Measurements from ENCODE around the gene SARDH. TPM values are rescaled to one million over a fixed set of nuclear protein-coding genes. Genes with fewer than 3 reads are reported as not detected.

Gene SARDH
- total RNA-seq, 1 donor from 2014 or later, result 1.8 TPM

DNA sequence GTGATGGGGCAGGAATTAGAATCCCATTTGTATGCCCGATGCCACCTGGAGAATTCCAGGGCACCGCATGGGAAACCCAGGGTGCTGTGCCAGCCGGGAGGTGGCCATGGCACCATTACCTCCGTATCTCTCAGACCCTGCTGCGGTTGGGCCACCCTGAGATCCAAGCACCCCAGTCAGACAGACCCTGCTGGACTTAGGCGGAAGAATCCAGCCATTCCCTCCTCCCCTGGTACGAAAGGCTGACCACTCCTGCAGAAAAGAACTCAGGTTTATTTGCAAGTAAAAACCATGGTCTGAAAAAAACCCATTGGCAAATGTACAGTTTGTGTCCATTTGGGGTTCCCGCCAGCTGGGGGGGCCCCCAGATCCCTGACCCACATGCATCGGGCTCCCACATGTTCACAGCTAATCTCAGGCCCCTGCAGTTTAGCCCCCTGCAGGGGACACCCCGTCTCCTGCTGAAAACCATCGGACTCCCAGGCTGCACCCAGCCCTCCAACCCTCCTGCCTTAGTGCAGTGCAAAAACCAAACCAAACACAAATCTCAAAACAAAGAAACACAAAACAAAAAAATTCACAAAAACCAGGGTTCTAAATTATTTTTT, 23.6 kb upstream of the SARDH start:
- TF ChIP-seq, protein P1, sequence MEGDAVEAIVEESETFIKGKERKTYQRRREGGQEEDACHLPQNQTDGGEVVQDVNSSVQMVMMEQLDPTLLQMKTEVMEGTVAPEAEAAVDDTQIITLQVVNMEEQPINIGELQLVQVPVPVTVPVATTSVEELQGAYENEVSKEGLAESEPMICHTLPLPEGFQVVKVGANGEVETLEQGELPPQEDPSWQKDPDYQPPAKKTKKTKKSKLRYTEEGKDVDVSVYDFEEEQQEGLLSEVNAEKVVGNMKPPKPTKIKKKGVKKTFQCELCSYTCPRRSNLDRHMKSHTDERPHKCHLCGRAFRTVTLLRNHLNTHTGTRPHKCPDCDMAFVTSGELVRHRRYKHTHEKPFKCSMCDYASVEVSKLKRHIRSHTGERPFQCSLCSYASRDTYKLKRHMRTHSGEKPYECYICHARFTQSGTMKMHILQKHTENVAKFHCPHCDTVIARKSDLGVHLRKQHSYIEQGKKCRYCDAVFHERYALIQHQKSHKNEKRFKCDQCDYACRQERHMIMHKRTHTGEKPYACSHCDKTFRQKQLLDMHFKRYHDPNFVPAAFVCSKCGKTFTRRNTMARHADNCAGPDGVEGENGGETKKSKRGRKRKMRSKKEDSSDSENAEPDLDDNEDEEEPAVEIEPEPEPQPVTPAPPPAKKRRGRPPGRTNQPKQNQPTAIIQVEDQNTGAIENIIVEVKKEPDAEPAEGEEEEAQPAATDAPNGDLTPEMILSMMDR (IDR thresholded peaks at IDR 0.05; ENCODE audit: insufficient read depth, low read length, poor library complexity, severe bottlenecking), result no peak
- no peak for DNase-seq (ENCODE audit: low read depth)
- no peak overlapping the region for H3K4me3 ChIP-seq (ENCODE audit: low read depth, low read length)
- H3K27me3 ChIP-seq (ENCODE audit: control insufficient read depth, insufficient read depth, low read length), result no peaks in the 10 kb centered on the region
- no peaks in the 10 kb centered on the region for H3K36me3 ChIP-seq (ENCODE audit: control insufficient read depth, insufficient read depth, low read length)

DNA sequence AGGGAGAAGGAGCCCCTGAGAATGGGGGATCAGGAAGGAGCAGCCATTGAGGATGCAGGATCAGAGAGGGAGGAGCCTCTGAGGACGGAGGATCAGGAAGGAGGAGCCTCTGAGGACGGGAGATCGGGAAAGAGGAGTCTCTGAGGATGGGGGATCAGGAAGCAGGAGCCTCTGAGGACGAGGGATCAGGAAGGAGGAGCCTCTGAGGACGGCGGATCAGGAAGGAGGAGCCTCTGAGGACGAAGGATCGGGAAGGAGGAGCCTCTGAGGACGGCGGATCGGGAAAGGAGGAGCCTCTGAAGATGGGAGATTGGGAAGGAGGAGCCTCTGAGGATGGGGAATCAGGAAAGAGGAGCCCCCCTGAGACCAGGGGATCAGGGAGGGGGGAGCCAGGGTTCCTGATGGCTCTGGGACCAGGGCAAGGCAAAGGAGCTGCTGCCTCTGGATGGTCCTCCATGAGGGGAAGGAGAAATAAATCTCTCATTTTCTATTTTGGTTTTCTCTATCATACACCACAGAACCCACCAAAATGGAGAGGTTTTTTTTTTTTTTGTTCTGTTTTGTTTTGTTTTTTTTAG, 22.6 kb upstream of the SARDH start:
- no peaks in the 10 kb centered on the region for H3K36me3 ChIP-seq (ENCODE audit: control insufficient read depth, insufficient read depth, low read length)
- TF ChIP-seq, protein P1 (IDR thresholded peaks at IDR 0.05; ENCODE audit: insufficient read depth, low read length, poor library complexity, severe bottlenecking), result no peak
- H3K4me3 ChIP-seq (ENCODE audit: low read depth, low read length), result no peak overlapping the region
- DNase-seq (ENCODE audit: low read depth), result no peak
- H3K27me3 ChIP-seq (ENCODE audit: control insufficient read depth, insufficient read depth, low read length), result no peaks in the 10 kb centered on the region

DNA sequence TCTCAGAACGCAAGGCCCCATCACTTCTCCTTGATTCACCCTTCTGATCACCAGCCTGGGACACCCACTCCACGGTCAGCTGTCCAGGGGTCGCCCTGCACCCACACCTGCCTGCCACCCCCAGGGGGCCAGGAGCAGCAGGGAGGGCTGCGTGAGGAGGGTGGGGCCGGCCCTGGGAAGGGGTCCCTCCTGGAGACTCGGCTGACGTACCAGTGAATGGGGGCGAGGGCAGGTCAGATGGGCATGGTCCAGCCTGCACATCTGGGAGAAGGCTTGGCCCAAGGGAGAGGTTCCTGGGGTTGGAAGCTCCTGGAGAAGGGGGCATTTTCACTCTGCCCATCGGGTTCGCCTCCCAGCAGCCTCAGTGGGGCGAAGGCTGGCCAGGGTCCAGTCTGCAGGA, 21.8 kb upstream of the SARDH start:
- no peak for DNase-seq (ENCODE audit: low read depth)
- no peaks in the 10 kb centered on the region for H3K36me3 ChIP-seq (ENCODE audit: control insufficient read depth, insufficient read depth, low read length)
- TF ChIP-seq, protein P1 (IDR thresholded peaks at IDR 0.05; ENCODE audit: insufficient read depth, low read length, poor library complexity, severe bottlenecking), result no peak
- H3K27me3 ChIP-seq (ENCODE audit: control insufficient read depth, insufficient read depth, low read length), result no peaks in the 10 kb centered on the region
- no peak overlapping the region for H3K4me3 ChIP-seq (ENCODE audit: low read depth, low read length)

DNA sequence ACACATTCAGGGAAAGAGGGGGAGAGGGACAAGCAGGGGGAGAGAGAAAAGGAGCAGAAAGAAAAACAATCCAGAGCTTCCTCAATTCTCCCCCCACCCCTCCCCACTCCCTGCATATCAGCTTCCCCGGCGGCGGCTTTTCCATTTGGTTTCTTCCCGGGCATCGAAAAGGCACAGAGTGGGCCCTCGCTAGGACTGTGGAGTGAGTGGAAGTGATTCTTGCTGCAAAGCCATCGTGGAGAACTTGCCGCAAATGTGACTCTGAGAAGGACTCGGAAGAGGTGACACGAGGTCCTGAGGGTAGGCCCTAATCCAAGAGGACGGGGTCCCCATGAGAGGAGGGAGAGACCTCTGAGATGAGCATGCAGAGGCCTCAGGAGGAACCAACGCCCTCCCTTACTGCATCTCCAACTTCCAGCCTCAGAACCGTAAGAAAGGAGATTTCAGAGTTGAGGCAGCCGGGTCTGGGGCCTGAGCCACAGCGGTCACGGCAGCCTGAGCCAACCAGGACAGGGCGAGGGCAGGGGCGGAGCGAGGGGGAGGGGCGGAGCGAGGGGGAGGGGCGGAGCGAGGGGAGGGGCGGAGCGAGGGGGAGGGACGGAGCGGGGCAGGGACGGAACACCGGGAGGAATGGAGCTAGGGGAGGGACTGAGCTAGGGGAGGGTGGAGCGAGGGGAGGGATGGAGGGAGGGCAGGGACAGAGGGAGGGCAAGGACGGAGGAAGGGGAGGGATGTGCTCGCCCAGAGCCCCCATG, 21.2 kb upstream of the SARDH start:
- TF ChIP-seq, protein P1 (IDR thresholded peaks at IDR 0.05; ENCODE audit: insufficient read depth, low read length, poor library complexity, severe bottlenecking), result no peak
- H3K4me3 ChIP-seq (ENCODE audit: low read depth, low read length), result no peak overlapping the region
- H3K27me3 ChIP-seq (ENCODE audit: control insufficient read depth, insufficient read depth, low read length), result no peaks in the 10 kb centered on the region
- no peaks in the 10 kb centered on the region for H3K36me3 ChIP-seq (ENCODE audit: control insufficient read depth, insufficient read depth, low read length)
- no peak for DNase-seq (ENCODE audit: low read depth)

DNA sequence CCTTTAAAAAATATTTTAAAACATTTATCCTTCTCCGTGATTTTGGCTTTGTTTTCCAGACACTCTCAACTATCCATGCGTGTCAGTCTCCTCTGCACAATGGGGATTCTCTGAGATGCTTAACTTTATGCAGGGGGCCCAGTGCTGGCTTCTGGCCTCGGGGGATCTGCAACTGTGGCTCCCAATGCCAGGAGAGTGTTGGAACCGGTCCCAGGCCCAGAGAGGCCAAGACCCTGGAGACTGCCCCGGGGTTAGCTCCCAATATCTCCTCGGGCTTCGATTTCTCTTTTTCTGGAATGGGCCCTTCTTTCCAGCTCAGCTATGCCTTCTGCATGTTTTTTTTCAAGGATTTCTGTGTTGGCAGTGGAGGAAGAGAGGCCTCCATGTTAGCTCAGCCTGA, 20.1 kb upstream of the SARDH start:
- TF ChIP-seq, protein P1 (IDR thresholded peaks at IDR 0.05; ENCODE audit: insufficient read depth, low read length, poor library complexity, severe bottlenecking), result no peak
- Histone ChIP-seq H3K27me3 (ENCODE audit: control insufficient read depth, insufficient read depth, low read length) (no peaks in the 10 kb centered on the region), H3K36me3 (ENCODE audit: control insufficient read depth, insufficient read depth, low read length) (no peaks in the 10 kb centered on the region), H3K4me3 (ENCODE audit: low read depth, low read length) (no peak overlapping the region)
- no peak for DNase-seq (ENCODE audit: low read depth)

Data from kidney epithelial cell (primary cell).